IPS DF 19.7 (cell line): Measurements from ENCODE around the gene LAPTM4A.
A peak's percentile ranks its signal among the peaks of the same experiment; 100 is the strongest.
"Not testable (repeated sequence)": the region's sequence is repeated elsewhere in the genome, so short reads cannot be mapped to it uniquely, and the experiment has no call there.

Source experiments
- DNase-seq: peaks from one replicate; pipeline ENCODE4 v3.0.0-alpha.2; 2013; ENCODE audit warnings: low read depth, low spot score

LAPTM4A gene

DNA sequence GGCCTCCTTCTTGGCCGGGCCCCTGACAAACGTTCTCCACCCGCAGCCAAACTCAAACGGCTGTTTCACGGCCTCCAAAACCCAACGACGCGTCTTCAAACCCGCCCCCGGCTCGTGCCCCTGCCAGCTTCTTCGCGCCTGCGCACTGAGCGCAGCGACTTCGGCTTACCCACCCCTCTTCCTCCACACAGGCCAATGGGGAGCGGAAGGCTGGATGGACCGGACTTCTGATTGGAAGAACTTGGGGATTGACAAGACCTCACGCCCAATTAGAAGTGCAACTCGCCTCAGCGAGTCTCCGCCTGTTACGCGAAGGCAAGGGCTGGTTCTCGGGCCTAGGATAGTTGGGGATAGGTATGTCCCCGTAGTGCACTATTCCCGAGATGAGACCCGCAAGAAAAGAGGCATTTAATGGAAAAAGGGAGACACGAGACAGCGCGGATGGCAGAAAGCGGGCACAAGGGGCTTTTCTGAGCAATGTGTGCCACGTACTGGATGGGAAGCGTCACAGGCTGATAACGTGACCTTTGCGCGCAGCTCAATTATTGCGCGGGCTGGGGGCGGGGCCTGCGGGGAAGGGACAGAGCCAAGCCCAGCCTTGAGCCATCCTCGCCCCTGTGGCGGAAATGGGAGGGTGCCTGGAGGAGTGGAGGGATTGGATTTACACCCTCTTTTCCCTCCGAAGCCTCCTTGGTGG, at the start of gene LAPTM4A:
LAPTM4A (minus strand) TSS at position 97 of the 697 bp plus-strand sequence. CDS start 108 bp downstream, outside the sequence.
- DNase-seq, result peak; percentile 99

DNA sequence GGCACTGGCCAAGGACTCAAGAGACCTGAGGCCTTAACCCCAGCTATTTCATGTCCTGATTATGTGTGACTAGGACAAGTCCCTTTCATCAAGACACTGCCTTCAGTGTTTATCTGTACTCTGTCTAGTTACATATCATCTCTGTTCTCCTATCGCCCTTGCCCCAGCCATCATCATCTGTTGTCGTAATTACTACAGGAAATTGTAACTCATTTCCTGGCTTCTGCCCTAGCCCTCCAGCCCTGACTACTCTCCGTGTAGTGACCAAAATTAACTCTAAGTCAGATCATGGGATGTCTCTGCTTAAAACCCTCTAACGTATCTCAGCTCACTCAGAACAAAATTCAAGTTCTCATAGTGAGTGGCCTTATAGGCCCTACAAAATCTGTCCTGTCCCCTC, 49.3 kb upstream of the LAPTM4A start:
- no peak for DNase-seq

DNA sequence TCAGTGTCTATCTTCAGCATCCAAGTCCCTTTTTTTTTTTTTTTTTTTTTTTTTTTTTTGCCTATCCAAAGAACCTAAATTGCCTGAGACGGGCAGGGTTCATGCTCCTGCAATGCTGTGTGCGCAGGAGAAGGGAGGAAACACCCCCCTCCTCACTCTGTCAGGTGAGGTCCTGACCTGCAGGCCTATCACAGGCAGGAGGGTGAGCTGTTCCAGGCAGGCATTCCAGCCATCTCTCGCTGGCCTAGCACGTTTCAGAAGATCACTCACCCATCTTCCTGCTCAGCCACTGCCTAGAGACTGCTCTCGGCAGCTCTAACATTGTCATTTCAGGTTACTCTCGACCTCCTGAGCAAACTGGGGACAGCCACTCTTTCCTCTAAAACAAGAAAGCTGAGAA, 48.4 kb upstream of the LAPTM4A start:
- no peak for DNase-seq

- peak; percentile 74 for DNase-seq
Measured at GRCh38 chr2:20097889-20098714, 46.7 kb upstream of the LAPTM4A start.

- no peak for DNase-seq
Measured at GRCh38 chr2:20095469-20095868, 44.0 kb upstream of the LAPTM4A start.

GRCh38 chr2:20094955-20095354, 43.5 kb upstream of the LAPTM4A start:
- no peak for DNase-seq

DNA sequence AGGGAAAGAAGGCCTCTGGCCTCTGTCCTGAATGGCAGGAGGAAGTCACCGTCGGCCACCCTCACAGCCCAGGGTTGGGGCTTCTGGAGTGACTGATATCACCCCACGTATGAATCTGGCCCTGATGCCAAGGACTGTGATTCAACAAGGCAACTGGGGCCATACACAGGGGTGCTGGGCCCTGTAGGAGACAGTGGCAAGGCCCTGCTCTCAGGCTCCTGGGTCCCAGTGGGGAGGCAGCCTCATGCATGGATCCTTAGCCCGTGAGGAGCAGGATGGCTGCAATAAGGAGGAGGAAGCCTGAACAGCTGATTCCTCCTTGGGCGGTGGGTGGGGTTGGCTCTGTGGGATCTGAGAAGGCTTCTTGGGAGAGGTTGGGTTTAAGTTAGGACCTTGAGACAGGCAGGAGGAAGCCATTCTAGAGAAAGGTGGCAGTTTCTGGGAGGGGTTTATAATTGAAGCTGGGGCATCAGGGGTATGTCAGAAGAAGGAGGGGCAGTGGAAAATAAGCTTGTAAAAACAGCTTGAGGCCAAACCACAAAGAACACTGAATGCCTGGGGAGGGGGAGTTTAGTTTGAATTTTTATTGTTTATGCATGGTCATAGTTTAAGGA, 42.8 kb upstream of the LAPTM4A start:
- no peak for DNase-seq

- DNase-seq, result no peak
Measured at GRCh38 chr2:20093263-20094141, 42.1 kb upstream of the LAPTM4A start.

DNA sequence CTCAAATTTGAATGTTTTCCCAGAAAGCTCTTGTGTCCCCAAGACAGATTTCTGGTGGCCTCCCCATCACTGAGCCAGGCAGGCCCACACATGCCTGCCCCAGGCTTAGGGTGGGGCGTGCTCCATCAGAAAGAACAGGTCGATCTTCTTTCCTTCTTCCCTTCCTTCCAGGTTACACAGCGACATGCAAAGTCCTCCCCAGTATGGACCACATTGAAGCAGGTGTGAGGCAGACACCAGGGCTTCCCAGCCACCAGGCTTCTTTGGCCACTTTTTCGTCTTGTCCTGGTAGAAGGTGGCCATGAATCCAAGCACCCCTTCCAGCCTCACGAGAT, 41.4 kb upstream of the LAPTM4A start:
- no peak for DNase-seq

GRCh38 chr2:20092226-20092900, 40.9 kb upstream of the LAPTM4A start:
- DNase-seq, result no peak

GRCh38 chr2:20091305-20091991, 40.0 kb upstream of the LAPTM4A start:
- DNase-seq, result no peak

GRCh38 chr2:20089715-20090464, 38.5 kb upstream of the LAPTM4A start:
- no peak for DNase-seq

DNA sequence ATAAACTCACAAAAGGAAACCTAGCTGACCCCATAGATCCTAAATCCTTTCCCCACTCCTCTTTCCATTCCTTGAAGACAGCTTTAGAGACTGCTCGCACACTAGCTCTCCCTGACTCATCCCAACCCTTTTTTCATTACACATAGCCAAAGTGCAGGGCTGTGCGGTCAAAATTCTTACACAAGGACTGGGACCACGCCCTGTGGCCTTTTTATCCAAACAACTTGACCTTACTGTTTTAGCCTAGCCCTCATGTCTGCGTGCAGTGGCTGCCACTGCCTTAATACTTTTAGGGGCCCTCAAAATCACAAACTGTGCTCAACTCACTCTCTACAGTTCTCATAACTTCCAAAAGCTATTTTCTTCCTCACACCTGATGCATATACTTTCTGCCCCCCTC, 34.5 kb upstream of the LAPTM4A start:
- DNase-seq, result not testable (repeated sequence)

- DNase-seq, result not testable (repeated sequence)
Measured at GRCh38 chr2:20082812-20083211, 31.4 kb upstream of the LAPTM4A start.

DNA sequence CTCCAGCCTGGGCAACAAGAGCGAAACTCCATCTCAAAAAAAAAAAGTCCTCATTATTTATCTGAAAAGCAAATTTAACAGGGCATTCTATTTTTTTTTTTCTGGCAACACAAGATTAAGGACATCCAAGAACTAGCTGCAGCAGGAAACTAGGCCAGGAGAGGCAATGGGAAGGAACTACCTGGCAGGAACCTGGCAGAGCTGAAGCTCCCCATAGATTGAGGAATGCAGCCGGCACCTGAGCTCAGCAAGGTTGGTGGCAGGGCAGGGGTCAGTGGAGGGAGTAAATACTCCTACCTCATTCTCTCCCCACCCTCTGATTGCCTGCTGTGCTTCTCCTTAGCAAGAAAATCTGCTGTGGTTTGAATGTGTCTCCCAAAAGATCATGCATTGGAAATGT, 30.4 kb upstream of the LAPTM4A start:
- DNase-seq, result no peak

GRCh38 chr2:20080839-20081415, 29.5 kb upstream of the LAPTM4A start:
- DNase-seq, result no peak

DNA sequence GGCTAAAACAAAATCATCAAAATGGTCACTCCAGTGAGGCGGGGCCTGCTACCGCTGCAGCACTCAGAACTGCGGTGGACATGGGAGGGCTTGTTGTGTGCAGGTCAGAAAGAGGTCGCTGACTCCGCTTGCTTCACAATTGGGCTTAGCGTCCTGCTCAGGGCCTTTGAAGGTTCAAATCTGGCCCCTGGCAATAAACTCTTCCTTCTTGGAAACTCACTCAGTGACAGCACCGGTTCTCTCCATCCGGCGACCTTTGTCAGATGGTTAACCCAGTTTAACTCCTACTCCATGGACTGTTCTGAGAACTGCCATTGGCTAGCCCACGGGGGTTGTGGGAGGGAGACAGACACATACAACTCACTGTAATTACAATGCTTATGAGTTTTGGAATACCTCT, 29.0 kb upstream of the LAPTM4A start:
- no peak for DNase-seq

- DNase-seq, result no peak
Measured at GRCh38 chr2:20079546-20080115, 28.2 kb upstream of the LAPTM4A start.

DNA sequence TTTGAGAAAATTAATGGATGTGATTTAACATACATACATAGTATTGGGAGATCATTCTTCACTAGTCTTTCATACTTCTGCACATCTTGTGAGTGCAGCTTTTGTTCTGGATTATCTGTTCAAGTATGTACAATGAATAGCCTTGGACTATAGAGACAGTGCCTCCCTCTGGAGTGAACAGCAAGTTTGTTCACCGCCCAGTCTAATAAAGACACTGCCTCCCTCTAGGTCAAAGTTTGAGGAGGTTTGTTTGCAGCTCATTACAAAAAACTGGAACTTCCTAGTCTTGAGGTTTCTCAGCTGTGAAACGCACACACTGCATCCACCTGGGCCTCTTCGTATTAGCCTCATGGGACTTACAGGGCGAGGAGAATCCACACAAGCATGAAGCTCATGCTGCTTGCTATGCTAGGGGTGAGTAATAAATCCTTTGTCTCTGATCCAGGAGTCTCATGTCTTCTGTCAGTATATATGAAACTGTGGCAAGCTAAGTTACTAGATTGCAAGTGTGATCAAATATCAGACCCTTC, 26.0 kb upstream of the LAPTM4A start:
- DNase-seq, result no peak
